Mucosa of descending colon (tissue), 3 donors: Measurements from ENCODE around the gene PEF1. TPM values are rescaled to one million over a fixed set of nuclear protein-coding genes. Genes with fewer than 3 reads are reported as not detected.
A peak's percentile ranks its signal among the peaks of the same experiment; 100 is the strongest.

ENCODE experiments used
- ATAC-seq: fragments of 200-7000 bp; cut with Tn5 transposase; one replicate; pipeline ENCODE4 v1.9.1; 2020; ENCODE audit warnings: mild to moderate bottlenecking, moderate library complexity
- DNase-seq, 3 donors: peaks; one replicate each; pipeline ENCODE4 v3.0.0-alpha.2; 2020
- H3K36me3 ChIP-seq: fragments of 200-600 bp; one replicate; pipeline ENCODE4 v1.8.0; 2021; ENCODE audit warnings: low read depth, mild to moderate bottlenecking
- H3K4me1 ChIP-seq: fragments of 200-600 bp; one replicate; pipeline ENCODE4 v1.8.0; 2021; ENCODE audit warnings: low read depth, mild to moderate bottlenecking
- H3K4me3 ChIP-seq: fragments of 200-600 bp; one replicate; pipeline ENCODE4 v1.8.0; 2021; ENCODE audit warnings: mild to moderate bottlenecking
- H3K9me3 ChIP-seq: fragments of 200-600 bp; one replicate; pipeline ENCODE4 v1.8.0; 2021; ENCODE audit warnings: mild to moderate bottlenecking
- CTCF ChIP-seq: fragments of 200-600 bp; IDR thresholded peaks from one replicate; pipeline ENCODE4 v1.8.0; 2022; ENCODE audit warnings: antibody characterized with exemption, mild to moderate bottlenecking
- intact Hi-C, 2 donors: fragments of 100-400 bp; cut with DNase I in 1 of 2; cut with micrococcal nuclease in 1 of 2; formaldehyde crosslinking; loops; one replicate each; pipeline versions ENCODE4 v1.11.0 to v1.11.1; 2022; cut with DNase I, micrococcal nuclease
- total RNA-seq, 3 donors: library from RNA; stranded (reverse); fragmentation: NEBNext Ultra II Directional in 2 of 3; extraction: Animal tissue kit (Norgen Biotek cat#: 25700) in 2 of 3; gene quantifications; one replicate each; pipeline versions ENCODE4 v1.2.1 to v1.2.4, GENCODE V29; 2021 to 2023
- donor health status: DM: no; HTN: no; CAD: no; lungs with moderate emphysema.
- donor health status: DM: no; HTN: no; CAD: no.
- donor health status: DM: no; HTN: yes; CAD: no.

PEF1 gene
- total RNA-seq, 3 donors from 2014 or later, result 47.5 to 54.5 (median 52.9) TPM

GRCh38 chr1:31683997-31684396 lies 39.3 kb upstream of the PEF1 start:
- Histone ChIP-seq H3K4me1 (no peaks in the 10 kb centered on the region), H3K9me3 (no peaks in the 10 kb centered on the region), H3K4me3 (no peak overlapping the region), H3K36me3 (no peaks in the 10 kb centered on the region)
- intact Hi-C loops, result no loop called here
- DNase-seq, result peak in 2 of 3 donors; percentile 69 to 75
- ATAC-seq, result peak; percentile 90
- TF ChIP-seq CTCF, result peak; percentile 33

- no peak overlapping the region for H3K4me3 ChIP-seq
- TF ChIP-seq CTCF, result no peak
- H3K4me1 ChIP-seq, result no peaks in the 10 kb centered on the region
- no peaks in the 10 kb centered on the region for H3K9me3 ChIP-seq
- intact Hi-C loops, result no loop called here
- no peaks in the 10 kb centered on the region for H3K36me3 ChIP-seq
- DNase-seq (no peak), ATAC-seq (no peak)
These were observed 36.7 kb upstream of the PEF1 start for GRCh38 chr1:31681415-31681814.

GRCh38 chr1:31679676-31680230 lies 35.1 kb upstream of the PEF1 start:
- DNase-seq, result no peak
- Histone ChIP-seq H3K36me3 (no peaks in the 10 kb centered on the region), H3K4me1 (no peaks in the 10 kb centered on the region), H3K4me3 (no peak overlapping the region), H3K9me3 (no peaks in the 10 kb centered on the region)
- no peak for ATAC-seq
- intact Hi-C loops, result no loop called here
- no peak for TF ChIP-seq CTCF

- Histone ChIP-seq H3K4me3 (no peak overlapping the region), H3K9me3 (no peaks in the 10 kb centered on the region), H3K36me3 (no peaks in the 10 kb centered on the region), H3K4me1 (no peaks in the 10 kb centered on the region)
- DNase-seq (no peak), ATAC-seq (no peak)
- intact Hi-C loops, result no loop called here
- TF ChIP-seq CTCF, result no peak
These were observed 34.4 kb upstream of the PEF1 start for GRCh38 chr1:31679091-31679490.

- intact Hi-C loops, result no loop called here
- Histone ChIP-seq H3K4me1 (no peaks in the 10 kb centered on the region), H3K4me3 (no peak overlapping the region), H3K9me3 (no peaks in the 10 kb centered on the region), H3K36me3 (no peaks in the 10 kb centered on the region)
- no peak for TF ChIP-seq CTCF
- no peak for ATAC-seq
- DNase-seq, result no peak
These were observed 34.0 kb upstream of the PEF1 start for GRCh38 chr1:31678681-31679080.

GRCh38 chr1:31677949-31678348 lies 33.3 kb upstream of the PEF1 start:
- Histone ChIP-seq H3K4me1 (no peaks in the 10 kb centered on the region), H3K4me3 (no peak overlapping the region), H3K9me3 (no peaks in the 10 kb centered on the region), H3K36me3 (no peaks in the 10 kb centered on the region)
- no peak for DNase-seq
- no peak for ATAC-seq
- no peak for TF ChIP-seq CTCF
- intact Hi-C loops, result no loop called here
